T-helper 17 cell (primary cell): Measurements from ENCODE around the gene RGS1. TPM values are rescaled to one million over a fixed set of nuclear protein-coding genes. Genes with fewer than 3 reads are reported as not detected.
A peak's percentile ranks its signal among the peaks of the same experiment; 100 is the strongest.

Source experiments
- ATAC-seq: fragments of 150-1000 bp; cut with Tn5 transposase; 2 replicates; pipeline ENCODE4 v1.10.0; 2021; ENCODE audit warnings: mild to moderate bottlenecking, moderate library complexity
- DNase-seq, 3 donors: peaks; one replicate each; pipeline versions ENCODE4 v3.0.0 to v3.0.0-alpha.2; 2020 to 2021
- H3K9me3 ChIP-seq: one replicate; pipeline ENCODE4 v1.7.0; 2013; ENCODE audit warnings: low read length, mild to moderate bottlenecking; ENCODE audit not compliant: control insufficient read depth, poor library complexity, severe bottlenecking
- H3K27ac Mint-ChIP-seq: one replicate; pipeline ENCODE4 v1.8.0; 2022; ENCODE audit warnings: mild to moderate bottlenecking, moderate library complexity, mixed read lengths
- H3K27me3 Mint-ChIP-seq: one replicate; pipeline ENCODE4 v1.8.0; 2022; ENCODE audit warnings: mixed read lengths
- H3K36me3 Mint-ChIP-seq: one replicate; pipeline ENCODE4 v1.8.0; 2022; ENCODE audit warnings: low read depth, mixed read lengths
- H3K4me1 Mint-ChIP-seq: one replicate; pipeline ENCODE4 v1.8.0; 2022; ENCODE audit warnings: mild to moderate bottlenecking, mixed read lengths
- H3K4me3 Mint-ChIP-seq: one replicate; pipeline ENCODE4 v1.8.0; 2022; ENCODE audit warnings: mild to moderate bottlenecking, moderate library complexity, mixed read lengths
- total RNA-seq, 4 donors: library from RNA in 2 of 4; stranded (reverse) in 2 of 4; gene quantifications; one replicate each; pipeline ENCODE4 v1.2.3 and lab custom pipeline; 2022 to 2026

The RGS1 gene
- total RNA-seq, 2 donors from 2014 or later, result 387 to 736 TPM

DNA sequence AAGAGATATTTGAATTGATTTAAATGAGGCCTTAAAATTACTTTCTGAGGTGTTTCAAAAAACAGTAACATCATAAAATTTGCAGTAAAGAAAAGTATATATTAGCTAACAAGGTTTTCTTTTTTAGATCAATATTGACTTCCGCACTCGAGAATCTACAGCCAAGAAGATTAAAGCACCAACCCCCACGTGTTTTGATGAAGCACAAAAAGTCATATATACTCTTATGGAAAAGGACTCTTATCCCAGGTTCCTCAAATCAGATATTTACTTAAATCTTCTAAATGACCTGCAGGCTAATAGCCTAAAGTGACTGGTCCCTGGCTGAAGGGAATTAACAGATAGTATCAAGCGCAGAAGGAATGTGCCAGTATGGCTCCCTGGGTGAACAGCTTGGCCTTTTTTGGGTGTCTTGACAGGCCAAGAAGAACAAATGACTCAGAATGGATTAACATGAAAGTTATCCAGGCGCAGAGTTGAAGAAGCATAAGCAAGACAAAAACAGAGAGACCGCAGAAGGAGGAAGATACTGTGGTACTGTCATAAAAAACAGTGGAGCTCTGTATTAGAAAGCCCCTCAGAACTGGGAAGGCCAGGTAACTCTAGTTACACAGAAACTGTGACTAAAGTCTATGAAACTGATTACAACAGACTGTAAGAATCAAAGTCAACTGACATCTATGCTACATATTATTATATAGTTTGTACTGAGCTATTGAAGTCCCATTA, 3.6 kb downstream of the RGS1 start:
- H3K4me3 Mint-ChIP-seq, result peak overlapping the region; percentile 62
- no peak for DNase-seq

DNA sequence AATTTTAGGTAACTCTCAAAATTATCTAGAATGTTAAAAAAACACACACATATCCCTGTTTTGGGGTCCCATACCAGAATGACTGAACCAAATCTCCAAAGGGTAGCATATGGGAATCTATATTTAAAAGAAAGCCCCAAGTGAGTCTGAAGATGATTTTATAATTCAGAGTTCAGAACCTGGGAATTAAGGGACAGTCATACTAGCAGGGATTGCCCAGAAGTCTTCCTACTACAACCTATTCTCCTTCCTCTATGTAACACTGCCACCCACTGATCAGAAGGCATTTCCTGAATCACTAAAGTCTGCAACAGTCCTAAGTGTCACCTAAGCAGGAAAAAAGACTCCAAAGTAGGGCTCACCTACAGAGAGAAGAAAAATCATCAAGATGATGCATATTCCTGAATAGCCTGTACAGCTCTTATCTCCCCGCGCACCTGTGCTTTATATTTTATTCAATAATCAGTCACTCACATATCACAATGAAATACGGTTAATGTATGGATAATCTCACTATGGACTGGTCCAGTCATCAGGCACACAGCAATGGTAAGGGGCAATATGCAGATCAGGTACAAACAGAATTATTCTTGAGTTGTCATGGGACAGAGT, 4.9 kb downstream of the RGS1 start:
- ATAC-seq, result peak; percentile 41
- Mint-ChIP-seq H3K4me1 (peaks cover 30% of the 10 kb centered on the region), H3K27ac (peak overlapping the region; percentile 98), H3K27me3 (no peaks in the 10 kb centered on the region), H3K4me3 (peak overlapping the region; percentile 67), H3K36me3 (no peaks in the 10 kb centered on the region)
- no peaks in the 10 kb centered on the region for H3K9me3 ChIP-seq
- DNase-seq, result no peak

More for the DNA sequence above, 3.6 kb downstream of the RGS1 start:
- peaks cover 33% of the 10 kb centered on the region for H3K4me1 Mint-ChIP-seq
- H3K27me3 Mint-ChIP-seq, result no peaks in the 10 kb centered on the region
- H3K36me3 Mint-ChIP-seq, result no peaks in the 10 kb centered on the region
- no peaks in the 10 kb centered on the region for H3K9me3 ChIP-seq
- peak; percentile 7 for ATAC-seq
- peak overlapping the region; percentile 98 for H3K27ac Mint-ChIP-seq

DNA sequence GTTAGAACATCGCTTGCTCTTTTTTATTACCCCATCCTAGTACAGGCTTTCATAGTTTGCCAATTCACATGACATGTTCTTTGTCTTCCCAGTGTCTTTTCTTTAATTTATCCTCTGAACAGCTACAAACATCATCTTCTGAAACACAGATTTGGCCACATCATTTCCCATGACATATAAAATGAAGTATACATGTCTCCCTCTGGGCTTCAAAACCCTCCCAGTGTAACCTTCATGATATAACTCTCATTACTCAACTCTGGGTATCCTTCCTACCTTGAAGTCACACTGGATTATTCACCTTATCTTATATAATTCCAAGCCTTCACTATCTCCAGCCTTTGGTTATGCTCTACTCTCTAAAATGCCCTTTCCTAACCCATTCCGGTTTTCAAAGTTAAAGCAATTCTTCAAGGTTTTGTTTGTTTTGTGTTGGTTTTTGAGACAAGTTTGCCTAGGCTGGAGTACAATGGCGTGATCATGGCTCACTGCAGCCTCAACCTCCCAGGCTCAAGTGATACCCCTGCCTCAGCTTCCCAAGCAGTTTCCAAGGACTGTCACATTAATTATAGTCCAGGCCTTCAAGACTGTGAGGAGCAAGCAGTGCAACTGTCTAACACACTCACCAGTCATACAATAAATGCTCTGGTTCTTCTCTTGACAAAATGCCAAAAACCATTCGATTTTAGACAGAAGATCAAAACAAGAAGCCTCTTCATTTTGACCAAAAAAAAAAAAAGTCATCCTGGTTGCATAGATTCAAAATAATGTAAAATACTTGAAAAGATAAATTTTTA, 5.8 kb downstream of the RGS1 start:
- no peaks in the 10 kb centered on the region for H3K9me3 ChIP-seq
- no peaks in the 10 kb centered on the region for H3K27me3 Mint-ChIP-seq
- H3K27ac Mint-ChIP-seq, result peak overlapping the region; percentile 98
- ATAC-seq, result peak; percentile 20
- no peaks in the 10 kb centered on the region for H3K36me3 Mint-ChIP-seq
- no peak for DNase-seq
- peak overlapping the region; percentile 67 for H3K4me3 Mint-ChIP-seq
- H3K4me1 Mint-ChIP-seq, result peaks cover 25% of the 10 kb centered on the region

DNA sequence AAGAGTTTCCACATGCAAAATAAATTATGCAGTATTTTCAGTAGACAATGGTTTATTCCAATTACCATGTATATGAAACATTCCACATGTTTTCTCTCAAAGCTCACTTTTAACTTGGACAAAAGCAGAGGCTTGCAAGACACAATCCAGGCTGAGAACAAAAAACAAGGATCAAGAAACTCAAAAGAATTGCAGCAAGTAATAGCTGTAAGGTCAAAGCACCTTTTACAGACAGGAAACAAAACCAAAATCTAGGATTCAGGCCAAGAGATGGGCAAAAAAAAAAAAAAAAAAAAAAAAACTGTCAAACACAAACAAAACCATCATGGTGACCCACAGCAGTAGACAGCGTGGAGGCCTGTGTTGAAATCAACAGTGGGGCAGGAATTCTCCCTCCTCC, 9.3 kb downstream of the RGS1 start:
- H3K27me3 Mint-ChIP-seq, result peaks cover 1% of the 10 kb centered on the region
- H3K27ac Mint-ChIP-seq, result no peak overlapping the region
- H3K4me1 Mint-ChIP-seq, result peaks cover 10% of the 10 kb centered on the region
- no peaks in the 10 kb centered on the region for H3K9me3 ChIP-seq
- DNase-seq (no peak), ATAC-seq (no peak)
- H3K36me3 Mint-ChIP-seq, result no peaks in the 10 kb centered on the region
- no peak overlapping the region for H3K4me3 Mint-ChIP-seq

DNA sequence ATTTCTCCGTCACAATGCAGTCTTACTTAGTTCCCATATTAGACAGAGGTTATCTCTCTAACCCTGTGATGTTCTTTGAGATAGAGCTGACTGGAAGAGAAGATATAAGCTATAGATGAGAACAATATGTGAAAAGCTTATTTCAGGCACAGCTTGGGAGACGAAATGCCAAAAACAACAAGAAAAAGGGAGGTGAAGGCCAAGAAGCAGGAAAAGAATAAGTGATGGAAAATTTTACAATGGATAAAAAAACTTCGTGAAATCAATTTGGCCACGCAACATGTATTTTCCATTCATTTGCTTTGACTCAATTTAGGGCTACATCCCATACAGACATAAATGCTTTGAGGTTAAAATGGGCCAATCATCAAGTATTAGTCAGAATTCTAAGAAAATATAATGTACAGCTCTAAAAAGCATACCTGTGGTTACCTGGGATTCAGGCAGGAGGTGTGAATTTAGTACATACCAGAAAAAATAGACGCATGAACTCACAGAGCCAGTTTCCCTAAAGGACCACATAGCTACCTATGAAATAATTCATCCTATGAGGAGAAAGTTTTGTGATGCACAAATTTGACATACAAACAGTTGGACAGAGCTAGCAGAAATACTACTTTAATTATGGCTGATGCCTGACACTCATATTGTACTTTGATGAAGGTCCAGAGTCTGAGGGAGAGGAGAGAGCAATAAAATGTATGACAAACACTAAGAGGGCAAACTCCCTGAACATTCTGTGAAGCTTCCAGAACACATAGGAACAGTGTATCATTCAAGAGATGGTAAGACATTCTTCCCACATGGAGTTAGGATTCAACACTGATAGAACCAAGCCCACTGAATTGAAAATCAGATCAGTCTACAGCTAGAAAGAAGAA, 12.1 kb downstream of the RGS1 start:
- Mint-ChIP-seq H3K36me3 (no peaks in the 10 kb centered on the region), H3K27me3 (peaks cover 9% of the 10 kb centered on the region), H3K27ac (no peak overlapping the region), H3K4me3 (no peak overlapping the region), H3K4me1 (no peaks in the 10 kb centered on the region)
- DNase-seq (no peak), ATAC-seq (no peak)
- no peaks in the 10 kb centered on the region for H3K9me3 ChIP-seq

DNA sequence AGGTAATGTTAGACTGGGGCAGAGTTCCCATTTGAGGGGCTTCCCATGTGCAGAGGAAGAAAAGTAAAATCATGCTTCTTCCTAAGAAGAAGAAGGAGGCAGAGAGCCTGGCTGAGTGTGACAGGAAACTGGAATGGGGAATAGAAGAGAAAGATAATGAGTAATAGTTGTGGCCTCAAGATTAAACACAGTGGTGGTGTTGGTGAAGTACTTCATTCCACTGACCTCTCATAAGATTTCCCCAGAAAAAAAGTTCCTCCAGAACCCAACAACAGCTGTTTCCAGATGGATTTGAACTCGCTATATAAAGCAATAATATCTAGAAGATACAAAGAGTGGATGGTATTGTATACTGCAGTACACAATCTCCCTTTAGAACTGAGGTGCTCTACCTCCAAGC, 13.0 kb downstream of the RGS1 start:
- ATAC-seq (no peak), DNase-seq (no peak)
- no peaks in the 10 kb centered on the region for H3K9me3 ChIP-seq
- Mint-ChIP-seq H3K27me3 (peaks cover 9% of the 10 kb centered on the region), H3K4me1 (no peaks in the 10 kb centered on the region), H3K27ac (no peak overlapping the region), H3K36me3 (no peaks in the 10 kb centered on the region), H3K4me3 (no peak overlapping the region)

DNA sequence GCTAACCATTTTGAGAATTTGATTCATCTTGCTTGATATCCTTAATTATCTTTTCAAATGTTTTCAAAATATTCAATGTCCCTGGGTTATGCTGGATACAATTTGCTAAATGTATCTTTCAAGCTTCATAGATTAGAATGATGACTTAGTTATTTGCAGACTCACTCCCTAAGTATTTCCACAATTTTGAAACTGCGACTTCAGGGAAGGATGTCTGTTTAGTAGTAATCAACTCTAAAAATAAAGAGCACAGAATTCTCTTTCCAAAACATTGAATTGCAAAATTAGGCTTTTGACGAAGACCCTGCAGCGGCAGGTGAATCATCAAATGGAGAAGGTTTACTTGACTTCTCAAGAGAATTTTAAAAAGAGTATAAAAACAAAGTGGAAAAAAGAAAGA, 14.2 kb downstream of the RGS1 start:
- peaks cover 2% of the 10 kb centered on the region for H3K4me1 Mint-ChIP-seq
- H3K9me3 ChIP-seq, result no peaks in the 10 kb centered on the region
- peaks cover 19% of the 10 kb centered on the region for H3K27me3 Mint-ChIP-seq
- ATAC-seq, result no peak
- no peaks in the 10 kb centered on the region for H3K36me3 Mint-ChIP-seq
- no peak overlapping the region for H3K27ac Mint-ChIP-seq
- no peak for DNase-seq
- no peak overlapping the region for H3K4me3 Mint-ChIP-seq

DNA sequence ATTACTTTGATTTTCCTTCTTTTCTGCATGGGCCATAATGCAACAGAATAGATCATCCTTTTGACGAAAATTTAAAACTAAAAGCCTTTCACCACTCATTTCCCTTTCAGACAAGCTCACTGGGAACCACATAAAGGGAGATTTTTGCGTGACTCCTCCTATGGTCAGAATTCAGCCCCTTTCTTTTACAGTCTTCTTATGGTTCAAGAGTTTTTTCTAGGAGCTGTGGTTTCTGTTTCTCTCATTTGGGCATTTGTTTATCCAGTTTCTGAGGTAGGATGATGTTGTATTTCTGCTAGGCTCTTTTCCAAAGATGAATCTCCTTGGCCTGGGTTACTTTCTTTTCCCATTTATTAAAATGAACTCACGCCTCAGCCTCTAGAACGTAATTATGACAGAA, 16.9 kb downstream of the RGS1 start:
- no peak for DNase-seq
- Mint-ChIP-seq H3K36me3 (no peaks in the 10 kb centered on the region), H3K4me3 (no peak overlapping the region), H3K4me1 (peaks cover 6% of the 10 kb centered on the region), H3K27me3 (peaks cover 34% of the 10 kb centered on the region), H3K27ac (no peak overlapping the region)
- ATAC-seq, result no peak
- no peaks in the 10 kb centered on the region for H3K9me3 ChIP-seq

DNA sequence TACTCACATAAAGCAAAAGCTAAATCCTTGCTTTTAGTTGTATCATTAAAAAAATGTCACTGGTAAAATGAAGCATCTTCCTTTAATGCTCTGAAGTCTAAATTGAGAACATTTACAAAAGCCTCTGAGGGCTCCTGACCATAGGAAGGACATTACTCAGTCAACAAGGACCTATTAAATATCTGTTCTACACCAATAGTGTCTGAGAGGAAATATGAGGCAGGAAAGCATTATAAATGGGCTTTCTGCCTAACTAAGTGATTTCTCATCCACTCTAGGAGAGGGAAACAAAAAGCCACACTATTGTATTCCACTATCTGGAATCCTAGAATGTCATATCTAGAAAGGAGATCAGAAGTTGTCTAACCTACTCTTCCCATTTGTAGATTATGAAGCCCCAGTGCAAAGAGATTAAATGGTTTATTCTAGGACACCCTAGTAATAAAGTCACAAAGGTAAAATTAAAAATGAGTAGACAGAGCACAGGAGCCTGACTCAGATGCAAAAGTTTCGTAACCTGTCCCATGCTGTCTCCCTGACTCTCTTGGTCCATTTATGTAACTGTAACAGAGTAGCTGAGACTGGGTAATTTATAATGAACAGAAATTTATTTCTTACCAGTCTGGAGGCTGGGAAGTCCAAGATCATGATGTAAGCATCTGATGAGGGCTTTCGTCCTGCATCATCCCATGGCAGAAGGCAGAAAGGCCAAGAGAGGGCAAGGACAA, 17.6 kb downstream of the RGS1 start:
- no peak for ATAC-seq
- Mint-ChIP-seq H3K4me3 (no peak overlapping the region), H3K4me1 (peaks cover 6% of the 10 kb centered on the region), H3K27ac (no peak overlapping the region), H3K36me3 (no peaks in the 10 kb centered on the region), H3K27me3 (peaks cover 34% of the 10 kb centered on the region)
- H3K9me3 ChIP-seq, result no peaks in the 10 kb centered on the region
- no peak for DNase-seq

DNA sequence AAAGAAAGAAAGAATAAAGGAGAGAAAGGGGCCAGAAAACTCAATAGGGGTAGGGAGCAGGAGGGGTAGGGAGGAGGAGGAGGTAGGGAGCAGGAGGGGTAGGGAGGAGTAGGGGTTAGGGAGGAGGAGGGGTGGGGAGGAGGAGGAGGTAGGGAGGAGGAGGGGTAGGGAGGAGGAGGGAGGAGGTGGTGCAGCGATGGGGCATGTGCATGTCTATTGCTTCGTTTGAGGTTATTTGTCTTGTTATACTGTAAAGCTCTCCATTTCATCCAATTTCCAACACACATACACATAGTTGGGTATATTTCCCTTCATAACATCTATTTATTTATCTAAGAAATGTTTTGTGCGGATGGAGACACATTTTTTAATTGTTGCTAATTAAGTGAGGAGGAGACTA, 19.7 kb downstream of the RGS1 start:
- ATAC-seq, result no peak
- no peak overlapping the region for H3K4me3 Mint-ChIP-seq
- H3K27ac Mint-ChIP-seq, result no peak overlapping the region
- H3K9me3 ChIP-seq, result no peaks in the 10 kb centered on the region
- peaks cover 29% of the 10 kb centered on the region for H3K27me3 Mint-ChIP-seq
- H3K36me3 Mint-ChIP-seq, result no peaks in the 10 kb centered on the region
- DNase-seq, result no peak
- H3K4me1 Mint-ChIP-seq, result peaks cover 6% of the 10 kb centered on the region

DNA sequence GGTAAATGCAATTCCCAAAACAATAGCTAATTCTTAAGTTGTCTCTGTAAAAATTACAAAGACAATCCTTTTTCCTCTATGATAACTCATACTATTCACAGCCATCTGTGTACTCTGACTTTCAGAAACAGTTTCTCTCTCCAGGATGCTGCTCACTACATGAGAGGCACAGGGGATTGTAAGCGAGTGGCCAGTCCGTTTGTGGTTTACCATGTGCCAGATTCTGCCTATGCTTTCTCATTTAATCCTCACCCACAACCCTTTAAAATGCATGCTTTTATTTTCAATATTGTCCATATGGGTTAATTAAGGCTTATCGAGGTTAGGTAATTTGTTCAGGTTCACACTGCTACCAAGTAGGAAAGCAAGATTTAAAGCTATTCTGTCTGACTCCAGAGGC, 23.0 kb downstream of the RGS1 start:
- Mint-ChIP-seq H3K27me3 (peaks cover 37% of the 10 kb centered on the region), H3K36me3 (peaks cover 3% of the 10 kb centered on the region), H3K4me1 (peaks cover 16% of the 10 kb centered on the region), H3K4me3 (no peak overlapping the region), H3K27ac (no peak overlapping the region)
- no peaks in the 10 kb centered on the region for H3K9me3 ChIP-seq
- ATAC-seq, result no peak
- no peak for DNase-seq

DNA sequence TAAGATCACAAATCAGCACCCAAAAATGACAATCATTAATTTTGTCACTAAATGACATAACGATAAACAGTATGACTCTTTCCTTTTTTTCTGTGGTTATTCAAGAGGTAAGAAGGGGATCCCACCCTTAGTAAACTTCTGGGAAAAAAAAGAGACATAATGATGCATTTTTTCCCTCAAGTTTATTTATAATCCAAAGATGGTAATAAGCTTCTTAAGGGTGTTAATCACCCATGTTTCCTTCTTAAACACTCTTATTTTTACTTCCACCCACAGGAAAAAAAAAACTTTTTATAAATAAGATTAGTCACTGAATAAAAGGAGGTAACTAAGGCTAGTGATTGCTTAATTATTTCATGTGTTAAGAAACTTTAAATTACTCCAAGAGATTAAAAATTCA, 24.7 kb downstream of the RGS1 start:
- peaks cover 3% of the 10 kb centered on the region for H3K36me3 Mint-ChIP-seq
- H3K27ac Mint-ChIP-seq, result no peak overlapping the region
- DNase-seq, result no peak
- H3K9me3 ChIP-seq, result no peaks in the 10 kb centered on the region
- ATAC-seq, result no peak
- H3K27me3 Mint-ChIP-seq, result peaks cover 22% of the 10 kb centered on the region
- H3K4me3 Mint-ChIP-seq, result no peak overlapping the region
- peaks cover 12% of the 10 kb centered on the region for H3K4me1 Mint-ChIP-seq
